Large intestine (tissue), 3 donors: ENCODE measurements around the gene CAMK2D. TPM values are rescaled to one million over a fixed set of nuclear protein-coding genes. Genes with fewer than 3 reads are reported as not detected.

Source experiments
- DNase-seq, 2 donors: peaks; one replicate each; pipeline versions ENCODE4 v3.0.0 to v3.0.0-alpha.2; 2013
- H3K27ac ChIP-seq: one replicate; pipeline ENCODE4 v1.5.1; 2013; ENCODE audit warnings: low read length
- H3K27me3 ChIP-seq: 2 replicates; pipeline ENCODE4 v1.6.1; 2013; ENCODE audit warnings: low read length; ENCODE audit not compliant: control insufficient read depth, insufficient read depth
- H3K36me3 ChIP-seq: 2 replicates; pipeline ENCODE4 v1.6.1; 2013; ENCODE audit warnings: low read length; ENCODE audit not compliant: control insufficient read depth, insufficient read depth
- H3K4me1 ChIP-seq: one replicate; pipeline ENCODE4 v1.6.1; 2013; ENCODE audit warnings: low read length; ENCODE audit not compliant: control insufficient read depth, insufficient read depth
- H3K4me3 ChIP-seq: one replicate; pipeline ENCODE4 v1.5.1; 2013; ENCODE audit warnings: low read length
- H3K9me3 ChIP-seq: one replicate; pipeline ENCODE4 v1.6.1; 2013; ENCODE audit warnings: mild to moderate bottlenecking, low read depth, low read length, moderate library complexity; ENCODE audit not compliant: control insufficient read depth
- WGBS: methylation state at CpG from one replicate; pipeline ENCODE4 v1.1.5; 2013; ENCODE audit warnings: low lambda C conversion rate; ENCODE audit not compliant: insufficient coverage; 5-methylcytosine and 5-hydroxymethylcytosine counted together
- polyA plus RNA-seq: library from polyadenylated mRNA; unstranded; fragments of 120-200 nt; gene quantifications from one replicate; pipeline ENCODE4 v1.2.1, GENCODE V29; 2013

The CAMK2D gene
- polyA plus RNA-seq, 1 donor, result 67.7 TPM

- WGBS, result no CpG with 5 or more reads among the region's 1 CpG
- DNase-seq, result no peak
- H3K27ac ChIP-seq, result no peak overlapping the region
Measured at GRCh38 chr4:113537628-113538027, 223.9 kb downstream of the CAMK2D start.

GRCh38 chr4:113537203-113537602, 224.3 kb downstream of the CAMK2D start:
- no peak overlapping the region for H3K4me3 ChIP-seq
- no peaks in the 10 kb centered on the region for H3K9me3 ChIP-seq
- H3K36me3 ChIP-seq, result peaks cover 13% of the 10 kb centered on the region
- no peak for DNase-seq
- H3K4me1 ChIP-seq, result no peaks in the 10 kb centered on the region
- no peaks in the 10 kb centered on the region for H3K27me3 ChIP-seq
- 83% methylated on average over 1 of the region's 2 CpGs for WGBS
- no peak overlapping the region for H3K27ac ChIP-seq

More at GRCh38 chr4:113537628-113538027, 223.9 kb downstream of the CAMK2D start:
- no peak overlapping the region for H3K4me3 ChIP-seq
- H3K27me3 ChIP-seq, result no peaks in the 10 kb centered on the region
- H3K9me3 ChIP-seq, result no peaks in the 10 kb centered on the region
- H3K36me3 ChIP-seq, result peaks cover 9% of the 10 kb centered on the region
- H3K4me1 ChIP-seq, result no peaks in the 10 kb centered on the region

DNA sequence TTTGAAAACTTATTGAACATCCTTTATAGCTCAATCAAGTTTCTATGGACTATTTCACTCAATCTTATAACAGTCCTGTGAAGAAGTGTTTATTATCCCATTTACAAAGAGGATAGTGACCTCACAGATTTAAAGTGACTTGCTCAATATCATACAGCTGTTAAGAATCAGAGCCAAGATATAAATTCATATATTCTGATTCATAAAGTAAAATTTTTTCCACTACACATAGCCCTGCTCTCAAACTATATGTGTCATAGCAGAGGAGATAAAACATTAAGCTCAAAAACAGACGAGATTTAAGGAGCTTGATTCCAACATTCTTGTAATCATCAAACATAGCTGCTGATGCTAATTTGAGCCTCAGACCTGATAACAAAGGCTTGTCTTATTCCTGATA, 226.8 kb downstream of the CAMK2D start:
- WGBS, result no CpG with 5 or more reads among the region's 1 CpG
- DNase-seq, result no peak
- Histone ChIP-seq H3K36me3 (peaks cover 20% of the 10 kb centered on the region), H3K27me3 (no peaks in the 10 kb centered on the region), H3K9me3 (no peaks in the 10 kb centered on the region), H3K4me3 (no peak overlapping the region), H3K27ac (no peak overlapping the region), H3K4me1 (no peaks in the 10 kb centered on the region)

DNA sequence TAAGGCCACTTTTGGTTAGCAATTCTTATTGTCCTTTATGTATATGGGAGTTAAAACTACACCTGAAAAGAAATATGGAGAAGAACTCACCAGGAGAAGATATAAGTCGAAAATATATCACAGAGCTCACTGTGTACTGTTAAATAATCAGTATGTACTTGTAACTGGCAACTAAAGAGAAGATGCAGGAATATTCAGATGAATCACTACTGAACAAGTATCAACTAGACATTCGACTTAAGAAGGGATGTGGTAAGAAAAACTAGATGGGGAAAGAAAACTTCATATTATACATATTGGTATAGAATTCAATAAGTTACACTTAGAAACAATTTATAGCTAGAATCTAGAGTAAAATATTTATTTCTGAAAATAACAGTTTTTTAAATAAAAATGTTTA, 230.0 kb downstream of the CAMK2D start:
- Histone ChIP-seq H3K4me1 (no peaks in the 10 kb centered on the region), H3K36me3 (peaks cover 24% of the 10 kb centered on the region), H3K27me3 (no peaks in the 10 kb centered on the region), H3K4me3 (no peak overlapping the region), H3K27ac (no peak overlapping the region), H3K9me3 (no peaks in the 10 kb centered on the region)
- DNase-seq, result no peak
- WGBS, result 100% methylated on average over 1 of the region's 2 CpGs

DNA sequence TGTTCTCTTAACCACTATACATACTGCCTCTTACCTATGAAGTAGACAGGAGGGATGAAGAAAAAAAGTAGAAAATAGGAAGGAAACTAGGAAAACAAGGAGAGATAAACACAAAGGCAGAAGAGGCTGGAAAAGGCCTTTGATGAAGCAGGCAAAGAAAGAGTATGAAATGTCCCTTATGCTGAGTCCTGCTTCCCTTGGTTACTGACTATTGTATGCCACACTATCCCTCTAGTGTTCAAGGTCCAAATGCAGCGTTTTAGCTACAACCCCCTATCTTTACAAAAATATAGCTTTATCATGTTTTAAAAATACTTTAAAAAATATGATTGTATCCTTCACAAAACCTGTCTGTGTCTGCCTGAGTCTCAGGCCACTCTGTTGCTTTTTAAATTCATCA, 233.1 kb downstream of the CAMK2D start:
- Histone ChIP-seq H3K36me3 (peaks cover 22% of the 10 kb centered on the region), H3K27me3 (no peaks in the 10 kb centered on the region), H3K4me3 (no peak overlapping the region), H3K4me1 (no peaks in the 10 kb centered on the region), H3K27ac (no peak overlapping the region), H3K9me3 (no peaks in the 10 kb centered on the region)
- WGBS, result 67% methylated on average over 1 of the region's 1 CpG
- DNase-seq, result no peak

- no peaks in the 10 kb centered on the region for H3K9me3 ChIP-seq
- DNase-seq, result no peak
- H3K36me3 ChIP-seq, result peaks cover 15% of the 10 kb centered on the region
- H3K27me3 ChIP-seq, result no peaks in the 10 kb centered on the region
- H3K4me3 ChIP-seq, result no peak overlapping the region
- 100% methylated on average over 1 of the region's 2 CpGs for WGBS
- no peak overlapping the region for H3K27ac ChIP-seq
- H3K4me1 ChIP-seq, result no peaks in the 10 kb centered on the region
Measured at GRCh38 chr4:113525521-113525920, 236.0 kb downstream of the CAMK2D start.

GRCh38 chr4:113524505-113525186, 236.9 kb downstream of the CAMK2D start:
- Histone ChIP-seq H3K4me1 (no peaks in the 10 kb centered on the region), H3K36me3 (peaks cover 14% of the 10 kb centered on the region), H3K9me3 (no peaks in the 10 kb centered on the region), H3K27me3 (no peaks in the 10 kb centered on the region), H3K4me3 (no peak overlapping the region), H3K27ac (no peak overlapping the region)
- no peak for DNase-seq
- 100% methylated on average over 2 of the region's 2 CpGs for WGBS

DNA sequence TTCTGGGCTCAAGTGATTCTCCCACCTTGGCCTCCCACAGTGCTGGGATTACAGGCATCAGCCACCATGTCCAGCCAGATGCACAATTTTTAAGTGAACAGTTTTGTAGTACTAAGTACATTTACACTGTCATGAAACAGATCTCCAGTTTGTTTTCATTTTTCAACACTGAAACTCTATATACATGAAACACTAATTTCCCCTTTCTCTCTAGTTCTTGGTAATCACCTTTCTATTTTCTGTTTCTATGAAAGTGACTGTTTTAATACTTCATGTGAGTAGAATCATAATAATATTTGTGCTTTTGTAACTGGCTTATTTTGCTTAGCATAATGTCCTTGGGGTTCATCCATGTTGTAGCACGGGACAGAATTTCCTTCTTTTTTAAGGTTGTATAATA, 237.4 kb downstream of the CAMK2D start:
- peaks cover 15% of the 10 kb centered on the region for H3K36me3 ChIP-seq
- DNase-seq, result no peak
- H3K9me3 ChIP-seq, result no peaks in the 10 kb centered on the region
- H3K4me3 ChIP-seq, result no peak overlapping the region
- WGBS, result 88% methylated on average over 1 of the region's 1 CpG
- H3K27me3 ChIP-seq, result no peaks in the 10 kb centered on the region
- no peak overlapping the region for H3K27ac ChIP-seq
- H3K4me1 ChIP-seq, result no peaks in the 10 kb centered on the region

DNA sequence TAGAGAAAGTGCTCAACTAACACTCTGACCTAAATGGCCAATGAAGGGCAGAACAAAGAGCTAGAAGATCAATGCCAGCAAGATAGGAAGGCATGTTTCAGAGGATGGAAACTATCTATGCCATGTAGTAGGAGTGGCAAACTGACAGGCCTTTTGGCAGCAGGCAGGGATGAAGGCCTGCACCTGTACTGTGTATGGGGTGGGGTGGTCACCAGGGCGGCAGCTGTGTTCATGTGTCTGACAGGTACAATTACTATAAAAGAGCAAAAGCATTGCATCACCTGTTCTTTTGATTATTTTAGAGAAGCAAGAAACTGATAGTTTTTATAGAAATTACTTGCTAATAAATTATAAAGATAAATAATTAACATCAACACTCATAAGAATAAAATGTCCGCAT, 239.1 kb downstream of the CAMK2D start:
- Histone ChIP-seq H3K36me3 (peaks cover 20% of the 10 kb centered on the region), H3K27me3 (no peaks in the 10 kb centered on the region), H3K4me3 (no peak overlapping the region), H3K27ac (no peak overlapping the region), H3K4me1 (no peaks in the 10 kb centered on the region), H3K9me3 (no peaks in the 10 kb centered on the region)
- no peak for DNase-seq
- WGBS, result 86% methylated on average over 1 of the region's 2 CpGs

GRCh38 chr4:113513382-113513781, 248.2 kb downstream of the CAMK2D start:
- WGBS, result no CpG with 5 or more reads among the region's 2 CpGs
- Histone ChIP-seq H3K27me3 (no peaks in the 10 kb centered on the region), H3K9me3 (no peaks in the 10 kb centered on the region), H3K4me1 (no peaks in the 10 kb centered on the region), H3K4me3 (no peak overlapping the region), H3K27ac (no peak overlapping the region), H3K36me3 (peaks cover 42% of the 10 kb centered on the region)
- no peak for DNase-seq

DNA sequence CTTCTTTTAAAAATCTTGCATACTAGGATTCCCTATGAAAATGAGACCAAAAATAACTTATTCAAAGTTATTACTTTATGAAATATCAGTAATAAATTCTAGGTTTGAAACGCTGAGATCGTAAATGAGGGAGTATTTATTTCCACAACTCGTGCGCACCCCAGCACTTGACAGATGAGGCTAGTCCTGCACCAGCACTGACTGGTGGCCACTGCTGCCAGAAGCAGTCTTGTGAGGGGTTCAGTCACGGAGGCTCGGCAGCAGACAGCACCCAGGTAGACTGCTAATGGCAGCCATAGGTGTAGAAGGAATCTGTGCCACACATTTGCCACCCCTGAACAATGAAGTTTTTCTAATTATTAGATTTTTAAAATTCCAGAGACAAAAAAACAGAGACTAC, 248.7 kb downstream of the CAMK2D start:
- WGBS, result 100% methylated on average over 1 of the region's 6 CpGs
- Histone ChIP-seq H3K27me3 (no peaks in the 10 kb centered on the region), H3K27ac (no peak overlapping the region), H3K9me3 (no peaks in the 10 kb centered on the region), H3K4me1 (no peaks in the 10 kb centered on the region), H3K36me3 (peaks cover 41% of the 10 kb centered on the region), H3K4me3 (no peak overlapping the region)
- no peak for DNase-seq
